Hypothalamus (tissue), 51 donors: ENCODE results near the gene CNNM2.
"Not testable (repeated sequence)": the region's sequence is repeated elsewhere in the genome, so short reads cannot be mapped to it uniquely, and the experiment has no call there.

Experiments
- DNase-seq, 51 donors: peaks; one replicate each; lab custom pipeline; 2025; lab: John Stamatoyannopoulos, UW

Gene CNNM2

DNA sequence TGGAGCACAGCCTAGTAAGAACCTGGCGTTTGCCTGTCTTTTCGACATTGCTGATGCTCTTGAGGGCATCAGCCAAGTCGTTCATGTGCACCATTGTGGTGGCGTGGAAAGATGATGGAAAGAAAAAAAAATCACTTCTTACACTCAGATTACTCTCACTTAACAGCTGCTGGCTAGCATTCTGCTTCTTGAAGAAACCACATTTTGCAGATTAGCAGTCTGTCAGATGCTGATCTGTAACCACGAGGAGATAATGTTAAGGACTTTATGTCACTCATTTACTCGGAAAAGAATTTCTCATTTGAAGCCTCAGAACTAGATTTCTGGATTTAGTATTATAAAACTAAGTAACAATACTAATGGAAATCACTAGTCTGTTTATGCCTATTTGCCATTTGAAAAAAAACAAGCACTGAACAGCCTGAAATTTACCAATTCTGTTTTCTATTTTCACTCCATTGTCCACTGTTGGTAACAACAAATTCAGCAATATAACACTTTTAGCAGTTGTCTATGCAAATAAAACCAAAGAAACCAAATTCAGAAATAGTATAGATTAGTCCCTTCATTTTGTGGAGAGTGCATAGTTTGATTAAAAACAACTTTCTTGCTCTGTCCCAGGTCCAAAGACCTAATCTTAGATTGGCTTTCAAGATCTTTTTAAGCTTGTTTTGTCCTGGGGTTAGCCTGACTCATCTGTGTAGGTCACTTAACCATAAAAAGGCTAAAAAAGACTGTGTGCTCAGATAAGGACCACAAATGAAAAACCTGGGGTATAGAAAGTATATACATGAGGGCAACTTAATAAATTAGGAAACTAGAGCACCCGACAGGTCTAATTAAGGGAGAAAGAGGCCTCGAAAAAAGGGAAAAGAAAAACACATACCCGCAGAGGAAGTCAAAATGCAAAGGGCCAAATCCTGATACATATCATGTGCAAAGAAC lies 207.5 kb downstream of the CNNM2 start:
- no peak for DNase-seq

DNA sequence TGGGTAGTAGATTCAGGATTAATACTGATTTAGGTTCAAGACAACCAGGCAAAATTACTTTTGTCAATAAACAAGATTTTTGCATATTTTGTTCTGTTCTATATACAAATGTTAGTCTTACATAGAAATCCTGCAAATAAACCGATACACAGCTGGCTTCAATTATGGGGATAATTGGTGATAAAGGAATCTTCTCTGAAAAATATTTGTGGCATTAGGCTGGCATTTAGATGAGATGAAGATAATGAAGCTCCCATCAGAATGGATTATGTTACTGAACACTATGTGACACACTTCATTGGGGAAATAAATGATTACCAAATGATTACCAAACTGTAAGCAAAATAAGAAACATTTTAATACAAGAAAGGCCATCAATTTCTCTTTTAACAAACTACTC lies 209.1 kb downstream of the CNNM2 start:
- DNase-seq, result no peak

DNA sequence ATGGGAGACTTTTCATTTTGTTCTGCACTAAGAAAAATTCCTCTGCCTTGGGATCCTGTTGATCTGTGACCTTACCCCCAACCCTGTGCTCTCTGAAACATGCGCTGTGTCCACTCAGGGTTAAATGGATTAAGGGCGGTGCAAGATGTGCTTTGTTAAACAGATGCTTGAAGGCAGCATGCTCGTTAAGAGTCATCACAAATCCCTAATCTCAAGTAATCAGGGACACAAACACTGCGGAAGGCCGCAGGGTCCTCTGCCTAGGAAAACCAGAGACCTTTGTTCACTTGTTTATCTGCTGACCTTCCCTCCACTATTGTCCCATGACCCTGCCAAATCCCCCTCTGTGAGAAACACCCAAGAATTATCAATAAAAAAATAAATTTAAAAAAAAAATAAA lies 212.1 kb downstream of the CNNM2 start:
- DNase-seq, result not testable (repeated sequence)

DNA sequence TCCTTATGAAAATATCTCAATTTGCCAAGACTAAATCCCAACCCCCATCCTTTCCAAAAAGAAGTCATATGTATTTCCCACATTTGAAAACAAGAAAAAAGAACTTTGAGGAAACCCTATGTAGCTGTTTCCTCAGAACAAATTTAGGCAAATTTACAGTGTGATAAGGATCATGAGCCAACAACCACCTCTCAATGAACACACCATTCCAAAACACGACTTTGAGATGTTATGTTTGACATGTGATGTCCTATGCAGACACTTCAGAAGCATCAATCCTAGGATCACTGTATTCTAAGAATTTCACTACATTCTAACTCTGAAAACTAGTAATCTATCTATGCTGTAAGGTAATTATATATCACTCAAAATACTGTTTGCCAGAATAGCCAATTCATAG lies 212.8 kb downstream of the CNNM2 start:
- DNase-seq, result no peak

DNA sequence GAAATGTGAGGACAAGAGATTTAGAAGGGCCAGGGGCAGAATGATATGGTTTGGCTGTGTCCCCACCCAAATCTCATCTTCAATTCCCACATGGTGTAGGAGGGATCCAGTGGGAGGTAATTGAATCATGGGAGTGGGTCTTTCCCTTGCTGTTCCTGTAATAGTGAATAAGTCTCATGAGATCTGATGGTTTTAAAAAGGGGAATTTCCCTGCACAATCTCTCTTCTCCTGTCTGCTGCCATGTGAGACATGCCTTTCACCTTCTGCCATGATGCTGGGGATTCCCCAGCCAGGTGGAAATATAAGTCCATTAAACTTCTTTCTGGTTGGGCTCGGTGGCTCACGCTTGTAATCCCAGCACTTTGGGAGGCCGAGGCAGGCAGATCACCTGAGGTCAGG lies 217.1 kb downstream of the CNNM2 start:
- DNase-seq, result not testable (repeated sequence)

DNA sequence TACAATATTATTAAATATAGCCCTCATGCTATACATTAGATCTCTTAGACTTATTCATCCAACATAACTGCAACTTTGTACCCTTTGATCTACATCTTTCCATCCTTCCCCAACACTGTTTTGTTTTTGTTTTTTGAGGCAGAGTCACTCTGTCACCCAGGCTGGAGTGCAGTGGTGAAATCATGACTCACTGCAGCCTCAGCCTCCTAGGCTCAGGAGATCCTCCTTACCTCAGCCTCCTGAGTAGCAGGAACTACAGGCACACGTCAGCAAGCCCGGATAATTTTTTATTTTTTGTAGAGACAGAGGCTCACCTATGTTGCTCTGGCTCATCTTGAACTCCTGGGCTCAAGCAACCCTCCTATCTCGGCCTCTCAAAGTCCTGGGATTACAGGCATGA lies 221.7 kb downstream of the CNNM2 start:
- DNase-seq, result no peak
